Neuron (in vitro differentiated cells): ENCODE results near the gene ASPRV1.

Experiments
- H2AFZ ChIP-seq: one replicate; pipeline ENCODE4 v1.6.1; 2013; ENCODE audit warnings: low read depth, mild to moderate bottlenecking, inconsistent platforms, low read length, moderate library complexity
- H3K27me3 ChIP-seq: one replicate; pipeline ENCODE4 v1.6.1; 2013; ENCODE audit warnings: low read length; ENCODE audit not compliant: insufficient read depth
- H3K36me3 ChIP-seq: one replicate; pipeline ENCODE4 v1.6.1; 2013; ENCODE audit warnings: low read length; ENCODE audit not compliant: insufficient read depth
- H3K4me1 ChIP-seq: one replicate; pipeline ENCODE4 v1.6.1; 2013; ENCODE audit warnings: low read length; ENCODE audit not compliant: insufficient read depth
- H3K4me3 ChIP-seq: 2 replicates; pipeline ENCODE4 v1.5.1; 2013; ENCODE audit warnings: mild to moderate bottlenecking, low read length, moderate library complexity
- H3K9me3 ChIP-seq: one replicate; pipeline ENCODE4 v1.6.1; 2013; ENCODE audit warnings: low read length

ASPRV1 gene

DNA sequence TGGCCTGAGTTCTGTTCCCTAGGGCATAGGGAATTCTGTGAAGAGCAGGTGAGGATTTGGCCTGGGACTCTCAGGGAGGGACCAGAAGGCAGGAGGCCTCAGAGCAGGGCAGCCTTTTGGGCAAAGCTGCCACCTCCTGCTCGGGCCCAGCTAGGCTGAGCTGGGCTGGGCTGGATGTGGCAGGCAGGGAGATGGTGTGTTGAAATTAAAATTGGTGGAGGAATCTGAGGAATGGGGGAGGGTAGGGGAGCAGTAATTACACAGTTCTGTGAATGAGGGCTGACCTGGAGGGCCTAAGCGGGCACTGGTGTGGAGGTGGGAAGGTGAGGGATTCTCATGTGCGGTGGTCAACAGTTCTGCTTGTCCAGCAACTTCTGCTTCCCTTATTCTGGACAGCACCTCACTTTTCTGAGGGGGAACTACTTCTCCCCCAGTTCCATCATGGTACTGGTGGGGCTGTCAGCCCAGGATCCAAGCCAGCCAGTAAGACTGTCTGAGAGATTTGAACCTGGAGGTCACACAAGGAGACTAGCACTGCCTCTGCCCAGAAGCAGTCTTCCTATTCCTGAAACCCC lies 22.0 kb upstream of the ASPRV1 start:
- H3K4me1 ChIP-seq, result no peaks in the 10 kb centered on the region

DNA sequence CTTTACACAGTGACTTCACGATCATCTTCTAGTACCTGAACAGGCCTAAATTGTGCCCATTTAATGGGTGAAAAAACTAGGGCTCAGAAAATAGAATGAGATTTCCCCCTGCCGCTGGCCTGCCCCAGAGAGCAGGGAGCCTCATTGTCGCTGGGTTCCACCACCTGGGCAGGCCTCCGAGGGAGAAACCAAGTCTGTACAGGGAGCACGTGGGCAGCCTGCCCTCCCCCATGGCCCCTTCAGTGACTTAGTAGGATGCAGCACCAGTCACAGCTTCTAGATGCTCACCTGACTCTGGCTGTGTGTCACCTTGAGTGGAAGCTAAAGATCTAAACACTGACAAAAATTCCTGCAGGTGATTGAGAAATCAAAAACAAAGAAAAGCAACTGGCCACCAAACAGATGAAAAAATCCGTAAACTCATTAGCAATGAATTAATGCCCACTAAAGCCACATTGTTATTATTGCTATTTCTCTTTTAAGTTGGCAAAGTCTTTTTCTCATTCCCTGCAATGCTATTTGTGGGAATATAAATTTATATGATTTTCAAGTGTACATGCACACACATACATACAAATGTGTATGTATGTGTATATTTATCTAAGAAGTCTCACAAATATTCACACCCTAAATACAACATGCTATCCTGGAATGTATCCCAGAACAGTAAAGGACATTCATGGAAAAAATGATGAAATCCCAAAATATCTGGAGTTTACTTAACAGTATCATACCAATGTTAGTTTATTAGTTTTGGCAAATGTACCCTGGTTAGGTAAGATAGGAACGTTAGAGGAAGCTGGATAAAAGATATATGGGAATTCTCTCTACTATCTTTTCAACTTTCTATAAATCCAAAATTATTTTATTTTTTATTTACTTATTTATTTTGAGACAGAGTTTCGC lies 18.7 kb upstream of the ASPRV1 start:
- H3K27me3 ChIP-seq, result no peaks in the 10 kb centered on the region
- H2AFZ ChIP-seq, result no peak overlapping the region
- H3K4me3 ChIP-seq, result no peak overlapping the region
- no peaks in the 10 kb centered on the region for H3K9me3 ChIP-seq
- no peaks in the 10 kb centered on the region for H3K36me3 ChIP-seq
- H3K4me1 ChIP-seq, result no peaks in the 10 kb centered on the region

More for the DNA sequence above, 22.0 kb upstream of the ASPRV1 start:
- Histone ChIP-seq H3K27me3 (no peaks in the 10 kb centered on the region), H3K4me3 (no peak overlapping the region), H3K9me3 (no peaks in the 10 kb centered on the region), H2AFZ (no peak overlapping the region), H3K36me3 (no peaks in the 10 kb centered on the region)

DNA sequence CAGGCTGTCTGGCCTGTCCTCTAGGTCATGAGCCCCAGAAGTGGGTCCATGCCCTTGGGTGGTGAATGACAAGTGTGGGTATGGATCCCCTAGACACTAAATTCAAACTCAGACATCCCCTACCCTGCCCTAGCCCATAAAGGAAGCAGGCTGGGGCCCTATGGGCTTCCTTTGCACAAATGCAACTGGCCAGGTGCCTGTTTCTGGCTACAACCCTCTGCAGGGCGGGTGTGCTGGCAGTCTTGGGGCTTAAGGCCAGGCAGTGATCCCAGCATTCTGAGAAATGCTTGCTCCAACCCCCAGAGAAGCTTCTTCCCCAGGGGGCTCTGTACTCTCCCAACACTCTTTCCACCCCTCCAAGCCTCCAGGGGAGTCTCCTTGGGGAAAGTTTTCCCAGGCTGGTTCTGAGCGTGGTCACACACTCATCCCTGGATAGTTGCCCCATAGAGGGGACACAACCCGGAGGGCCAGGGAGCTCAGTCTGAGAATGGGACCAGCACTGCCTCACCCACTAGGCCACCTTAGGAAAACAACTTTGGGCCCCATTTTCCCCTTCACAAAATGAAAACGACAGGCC lies 16.6 kb upstream of the ASPRV1 start:
- H3K4me1 ChIP-seq, result no peaks in the 10 kb centered on the region
- no peaks in the 10 kb centered on the region for H3K27me3 ChIP-seq
- H3K9me3 ChIP-seq, result no peaks in the 10 kb centered on the region
- no peaks in the 10 kb centered on the region for H3K36me3 ChIP-seq
- H3K4me3 ChIP-seq, result no peak overlapping the region
- H2AFZ ChIP-seq, result no peak overlapping the region

DNA sequence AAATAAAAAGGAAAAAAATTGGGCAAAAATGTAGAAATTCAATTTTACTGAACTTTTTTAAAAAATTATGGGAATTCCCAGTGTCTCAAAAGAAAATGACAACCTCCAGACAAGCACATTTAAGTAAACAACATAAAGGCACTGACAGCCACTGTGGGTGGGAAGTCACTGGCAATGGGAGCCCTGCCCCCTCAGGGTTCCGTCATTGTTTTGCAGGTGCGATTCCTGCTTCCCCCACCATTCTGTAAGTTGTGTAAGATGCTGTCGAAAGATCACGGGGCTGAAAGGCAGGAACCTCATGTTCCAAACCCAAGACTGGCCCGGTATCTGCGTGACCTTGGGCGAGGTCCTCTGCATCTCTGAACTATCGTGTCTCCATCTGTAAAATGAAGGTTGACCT lies 15.8 kb upstream of the ASPRV1 start:
- no peaks in the 10 kb centered on the region for H3K27me3 ChIP-seq
- H2AFZ ChIP-seq, result no peak overlapping the region
- no peaks in the 10 kb centered on the region for H3K4me1 ChIP-seq
- H3K9me3 ChIP-seq, result no peaks in the 10 kb centered on the region
- H3K4me3 ChIP-seq, result no peak overlapping the region
- H3K36me3 ChIP-seq, result no peaks in the 10 kb centered on the region

DNA sequence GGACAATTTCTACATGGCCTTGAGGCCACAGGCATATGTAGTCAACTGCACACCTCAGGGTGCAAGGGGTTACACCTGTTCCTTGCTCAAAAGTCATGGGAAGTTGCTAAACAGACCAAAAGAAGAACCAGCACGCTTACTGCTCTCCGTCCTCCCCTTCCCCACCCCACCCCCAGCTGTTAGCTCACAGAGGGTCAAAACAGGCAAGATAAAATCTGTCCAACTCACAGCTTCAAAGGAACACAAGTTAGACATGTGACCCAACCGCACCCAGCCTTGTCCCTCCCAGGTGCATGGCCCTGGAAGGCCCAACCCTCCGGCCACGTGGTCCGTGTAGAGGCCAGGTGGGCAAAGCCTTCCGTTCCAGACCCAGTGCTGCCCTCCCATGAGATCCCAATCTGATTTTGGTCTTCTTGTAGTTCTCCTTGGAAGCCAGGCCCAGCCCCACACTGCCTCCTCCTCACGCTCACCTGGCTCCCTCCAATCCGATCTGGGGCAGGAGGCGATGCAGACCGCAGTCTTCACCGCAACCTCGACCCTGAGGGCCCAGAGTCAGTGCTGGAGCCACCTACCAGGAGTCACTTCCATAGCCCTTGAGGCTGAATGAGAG lies 14.5 kb upstream of the ASPRV1 start:
- Histone ChIP-seq H3K9me3 (no peaks in the 10 kb centered on the region), H3K4me1 (no peaks in the 10 kb centered on the region), H3K4me3 (no peak overlapping the region), H3K27me3 (no peaks in the 10 kb centered on the region), H2AFZ (no peak overlapping the region), H3K36me3 (no peaks in the 10 kb centered on the region)

DNA sequence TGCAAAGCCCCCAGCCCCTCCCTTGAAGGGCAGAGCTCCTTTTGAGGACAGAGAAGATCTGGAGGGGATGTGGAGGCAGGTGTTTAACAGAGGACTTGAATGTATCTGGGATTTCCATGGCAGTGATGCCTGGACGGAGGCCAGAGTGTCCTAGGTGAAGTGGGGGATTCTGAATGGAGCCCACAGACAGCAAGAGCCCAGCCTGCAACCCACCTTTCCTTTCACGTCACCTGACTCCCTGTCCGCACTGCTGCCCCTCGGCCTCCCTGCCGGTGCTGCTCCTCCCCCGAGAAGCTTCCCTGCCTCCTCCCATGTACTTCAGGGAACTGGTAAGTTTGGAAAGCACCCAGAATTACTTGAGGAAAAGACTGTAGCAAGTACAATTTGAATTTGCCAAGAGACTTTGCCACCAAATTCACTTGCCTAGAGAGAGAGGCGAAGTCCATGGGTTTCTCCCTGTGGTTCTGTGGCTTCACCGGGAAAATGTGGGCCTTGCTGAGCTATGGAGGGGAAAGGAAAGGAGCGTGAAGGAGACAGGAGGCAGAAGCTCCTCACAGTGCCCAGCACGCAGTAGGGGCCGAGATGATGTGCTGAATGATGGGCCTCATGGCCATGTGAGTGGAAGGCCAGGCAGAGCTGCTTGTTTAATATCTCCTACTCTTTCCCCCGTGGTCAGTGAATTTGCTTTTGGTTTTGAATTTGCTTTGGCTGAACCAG lies 13.9 kb upstream of the ASPRV1 start:
- no peaks in the 10 kb centered on the region for H3K27me3 ChIP-seq
- no peaks in the 10 kb centered on the region for H3K9me3 ChIP-seq
- H2AFZ ChIP-seq, result no peak overlapping the region
- no peak overlapping the region for H3K4me3 ChIP-seq
- H3K4me1 ChIP-seq, result no peaks in the 10 kb centered on the region
- H3K36me3 ChIP-seq, result no peaks in the 10 kb centered on the region

DNA sequence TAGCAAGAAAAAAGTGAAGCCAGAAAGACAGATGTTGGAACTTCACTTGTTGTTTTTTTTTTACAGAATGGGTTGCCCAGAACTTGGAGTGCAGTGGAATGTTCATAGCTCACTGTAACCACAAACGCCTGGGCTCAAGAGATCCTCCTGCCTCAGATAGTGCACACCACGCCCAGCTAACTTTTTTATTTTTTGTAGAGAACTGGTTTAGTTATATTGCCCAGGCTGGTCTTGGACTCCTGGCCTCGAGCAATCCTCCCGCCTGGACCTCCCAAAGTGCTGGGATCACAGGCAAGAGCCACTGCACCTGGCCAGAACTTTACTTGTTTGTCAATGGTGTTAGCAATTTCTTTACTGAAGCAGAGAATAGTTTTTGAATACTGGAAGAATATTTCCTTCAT lies 11.9 kb upstream of the ASPRV1 start:
- no peak overlapping the region for H3K4me3 ChIP-seq
- H3K4me1 ChIP-seq, result no peaks in the 10 kb centered on the region
- H3K36me3 ChIP-seq, result no peaks in the 10 kb centered on the region
- no peaks in the 10 kb centered on the region for H3K9me3 ChIP-seq
- no peak overlapping the region for H2AFZ ChIP-seq
- no peaks in the 10 kb centered on the region for H3K27me3 ChIP-seq

DNA sequence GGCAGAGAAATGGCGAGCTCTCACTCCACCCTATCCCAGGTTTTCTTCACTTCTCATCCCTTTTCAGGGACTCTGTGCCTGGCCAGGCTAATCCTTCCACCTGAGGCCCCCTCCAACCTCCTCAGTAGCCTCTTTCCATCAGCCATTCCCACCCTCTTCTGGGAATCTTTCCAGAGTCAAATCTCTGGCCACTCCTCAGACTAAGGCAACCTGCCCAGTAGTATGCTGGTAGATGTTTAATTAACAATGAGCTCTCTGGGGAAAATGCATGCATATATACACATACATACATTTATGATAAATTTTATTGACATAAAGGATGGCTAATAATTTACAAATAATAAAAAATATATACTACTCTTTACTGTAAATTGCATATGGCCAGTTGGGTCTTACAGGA lies 11.4 kb upstream of the ASPRV1 start:
- H3K4me1 ChIP-seq, result no peaks in the 10 kb centered on the region
- no peaks in the 10 kb centered on the region for H3K9me3 ChIP-seq
- no peaks in the 10 kb centered on the region for H3K36me3 ChIP-seq
- H3K27me3 ChIP-seq, result no peaks in the 10 kb centered on the region
- H2AFZ ChIP-seq, result no peak overlapping the region
- no peak overlapping the region for H3K4me3 ChIP-seq

DNA sequence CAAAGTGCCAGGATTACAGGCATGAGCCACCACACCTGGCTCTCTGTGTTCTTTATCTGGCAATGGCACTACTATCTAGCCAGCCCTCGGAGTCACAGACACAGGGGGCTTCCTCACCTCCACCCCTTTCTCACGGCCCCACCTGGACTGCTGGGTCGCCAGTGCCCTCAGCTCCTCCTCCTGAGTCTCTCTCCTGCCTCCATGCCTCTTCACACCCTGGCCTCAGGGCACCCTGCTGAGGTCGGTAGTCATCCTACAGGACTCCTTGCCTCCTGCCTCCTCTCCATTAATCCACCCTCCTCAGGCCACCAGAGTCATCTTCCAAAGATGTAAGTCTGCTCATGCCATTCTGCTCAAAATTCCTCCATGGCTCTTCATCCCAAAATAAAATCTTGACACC lies 8.6 kb upstream of the ASPRV1 start:
- no peaks in the 10 kb centered on the region for H3K36me3 ChIP-seq
- H2AFZ ChIP-seq, result no peak overlapping the region
- no peaks in the 10 kb centered on the region for H3K4me1 ChIP-seq
- no peaks in the 10 kb centered on the region for H3K9me3 ChIP-seq
- H3K27me3 ChIP-seq, result no peaks in the 10 kb centered on the region
- no peak overlapping the region for H3K4me3 ChIP-seq

DNA sequence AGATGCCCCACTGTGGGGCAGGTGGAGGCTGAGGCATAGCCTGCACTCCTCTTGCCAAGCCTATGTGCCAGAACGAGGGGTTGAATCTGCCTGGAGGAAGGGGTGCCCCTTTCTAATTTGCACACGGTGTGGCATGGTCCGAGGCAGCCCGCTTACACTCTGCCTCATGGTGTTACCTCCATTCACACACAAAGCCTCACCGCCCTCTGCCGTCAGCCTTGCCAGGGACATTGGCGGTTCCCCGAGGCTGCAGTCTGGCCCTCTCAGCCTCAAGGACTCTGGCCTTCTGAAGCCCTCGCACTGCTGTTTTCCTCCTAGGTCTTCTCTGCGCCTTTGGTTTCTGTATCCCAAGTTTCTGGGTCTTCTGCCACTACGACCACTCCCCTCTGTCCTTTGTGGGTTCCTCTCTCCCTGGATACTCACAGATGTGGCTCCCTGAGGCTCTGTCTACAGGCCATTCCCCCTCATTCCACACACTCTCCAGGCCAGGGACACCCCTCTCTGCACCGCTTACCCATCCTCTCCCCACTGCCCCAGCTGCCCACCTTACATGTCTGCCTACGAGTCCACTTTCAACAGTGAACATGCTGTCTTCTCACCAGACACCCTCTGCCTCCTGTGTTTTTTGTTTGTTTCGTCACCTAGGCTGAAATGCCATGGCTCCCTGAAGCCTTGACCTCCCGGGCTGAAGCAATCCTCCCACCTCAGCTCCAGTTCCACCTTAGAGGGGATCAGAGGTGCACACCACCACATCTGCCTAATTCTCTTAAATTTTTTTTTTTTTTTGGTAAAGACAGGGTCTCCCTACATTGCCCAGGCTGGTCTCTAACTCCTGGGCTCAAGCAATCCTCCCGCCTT lies 7.9 kb upstream of the ASPRV1 start:
- Histone ChIP-seq H2AFZ (no peak overlapping the region), H3K9me3 (no peaks in the 10 kb centered on the region), H3K4me1 (no peaks in the 10 kb centered on the region), H3K36me3 (no peaks in the 10 kb centered on the region), H3K4me3 (no peak overlapping the region), H3K27me3 (no peaks in the 10 kb centered on the region)

DNA sequence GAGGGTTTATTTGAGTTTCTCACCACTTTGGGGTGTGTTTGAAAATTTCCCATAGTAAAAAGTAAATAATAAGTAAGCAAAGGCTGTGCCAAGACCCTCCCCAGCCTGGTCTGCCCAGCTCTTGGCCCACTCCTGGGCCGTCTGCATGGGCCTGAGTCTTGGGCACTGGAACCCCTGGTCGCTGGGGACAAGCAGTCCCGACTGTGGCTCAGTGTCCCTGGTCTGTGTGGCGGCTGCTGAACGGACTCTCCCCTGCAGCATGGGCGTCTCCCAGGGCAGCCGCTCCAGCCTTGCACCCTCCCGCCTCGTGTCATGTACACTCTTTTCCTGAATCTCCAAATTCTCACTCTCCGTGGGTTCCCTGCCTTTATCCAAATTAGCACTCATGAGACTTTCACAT lies 7.2 kb upstream of the ASPRV1 start:
- no peaks in the 10 kb centered on the region for H3K27me3 ChIP-seq
- no peaks in the 10 kb centered on the region for H3K36me3 ChIP-seq
- H3K4me3 ChIP-seq, result no peak overlapping the region
- no peak overlapping the region for H2AFZ ChIP-seq
- no peaks in the 10 kb centered on the region for H3K9me3 ChIP-seq
- H3K4me1 ChIP-seq, result peaks cover under 1% of the 10 kb centered on the region

DNA sequence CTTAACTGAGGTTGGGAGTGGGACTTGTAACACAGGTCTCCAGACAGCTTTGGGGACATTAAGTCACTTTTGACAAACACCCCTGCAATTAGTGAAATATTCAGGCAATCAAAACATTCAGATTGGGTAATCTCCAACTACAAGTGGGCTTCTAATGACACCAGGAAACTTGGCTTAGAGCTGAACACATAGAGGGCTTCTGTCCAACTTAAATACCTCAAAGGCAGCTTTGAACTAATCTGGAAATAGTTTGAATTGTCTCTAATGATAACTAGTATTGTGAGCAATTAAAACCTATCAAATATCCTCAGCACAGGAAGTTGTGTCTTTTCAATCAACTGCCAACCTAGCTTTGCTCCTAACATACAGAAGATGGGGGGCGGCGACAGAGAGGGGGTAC lies 5.1 kb upstream of the ASPRV1 start:
- Histone ChIP-seq H3K36me3 (no peaks in the 10 kb centered on the region), H3K4me3 (no peak overlapping the region), H3K27me3 (no peaks in the 10 kb centered on the region), H3K9me3 (no peaks in the 10 kb centered on the region), H3K4me1 (peaks cover 2% of the 10 kb centered on the region), H2AFZ (no peak overlapping the region)
